Neural progenitor cell (in vitro differentiated cells): Measurements from ENCODE around the gene RAP1GDS1.

Source experiments
- CTCF ChIP-seq: fragments of 200-600 bp; sonication (generic); IDR thresholded peaks from 2 replicates; pipeline ENCODE4 v1.5.1; 2017; ENCODE audit warnings: antibody characterized with exemption, mild to moderate bottlenecking
- EZH2 ChIP-seq: fragments of 200-600 bp; sonication (generic); IDR thresholded peaks from 2 replicates; pipeline ENCODE4 v1.6.1; 2017; ENCODE audit warnings: antibody characterized with exemption, mild to moderate bottlenecking, moderate library complexity
- EZH2phosphoT487 ChIP-seq: fragments of 200-600 bp; sonication (generic); IDR thresholded peaks from 2 replicates; pipeline ENCODE4 v1.6.1; 2017; ENCODE audit warnings: antibody characterized with exemption

DNA sequence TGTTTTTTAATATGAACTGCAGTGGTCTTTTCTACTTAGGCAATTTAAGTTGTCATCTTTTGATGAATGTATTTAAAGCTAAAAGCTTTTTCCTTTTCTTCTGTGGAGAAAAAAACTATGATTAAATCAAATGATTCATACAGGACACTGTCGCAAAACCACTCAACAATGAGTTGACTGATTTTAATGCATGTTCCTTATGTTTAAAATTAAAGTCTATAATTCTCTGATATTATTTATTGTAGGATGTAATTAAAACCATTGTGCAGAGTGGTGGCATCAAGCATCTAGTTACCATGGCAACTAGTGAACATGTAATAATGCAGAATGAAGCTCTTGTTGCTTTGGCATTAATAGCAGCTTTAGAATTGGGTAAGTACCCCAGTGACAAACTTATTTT is 172.5 kb downstream of the RAP1GDS1 start:
- TF ChIP-seq CTCF (no peak), EZH2phosphoT487 (no peak), EZH2 (no peak)
